GM12878 (cell line): ENCODE data around the gene C8G. TPM values are rescaled to one million over a fixed set of nuclear protein-coding genes. Genes with fewer than 3 reads are reported as not detected.

ENCODE experiments used
- ATAC-seq: fragments of 200-7000 bp; cut with Tn5 transposase; 3 replicates; pipeline ENCODE4 v1.9.1; 2020; ENCODE audit warnings: mild to moderate bottlenecking, moderate library complexity
- BruUV-seq: library from RNA; stranded (reverse); fragments of 400-500 nt; replicated peaks from 2 replicates; lab custom pipeline; 2021; lab: Mats Ljungman, UMichigan
- CTCF ChIA-PET: fragments of 300-600 bp; sonication (Branson Sonifier 250); formaldehyde crosslinking; extraction: SDS; loops from one replicate; lab custom pipeline; 2021; ENCODE audit warnings: inconsistent platforms; lab: Yijun Ruan, JAX
- POLR2A ChIA-PET: fragments of 350-600 bp; formaldehyde crosslinking; extraction: SDS; loops from one replicate; lab custom pipeline; 2021; ENCODE audit warnings: inconsistent platforms; lab: Charles Lee
- RAD21 ChIA-PET: fragments of 300-600 bp; sonication (Branson Sonifier 250); formaldehyde crosslinking; loops from one replicate; lab custom pipeline; 2023; ENCODE audit warnings: antibody characterized with exemption; ENCODE audit not compliant: unreplicated experiment; lab: Charles Lee
- SMC1A ChIA-PET: fragments of 300-600 bp; sonication (Branson Sonifier 250); formaldehyde crosslinking; loops from one replicate; lab custom pipeline; 2023; ENCODE audit not compliant: unreplicated experiment, uncharacterized antibody; lab: Charles Lee
- DNase-seq: peaks from one replicate; pipeline ENCODE4 v3.0.0-alpha.2; 2011; ENCODE audit warnings: low read depth, low spot score
- FAIRE-seq: peaks from 3 replicates; lab custom pipeline; 2011; peaks lifted over from hg19 to GRCh38; lab: Jason Lieb, UNC
- H2AFZ ChIP-seq: 2 replicates; pipeline ENCODE4 v1.6.0; 2011; ENCODE audit warnings: low read depth, low read length, control low read depth; ENCODE audit not compliant: control insufficient read depth
- H3K27ac ChIP-seq: 2 replicates; pipeline ENCODE4 v1.5.1; 2011; ENCODE audit warnings: control low read depth; ENCODE audit not compliant: control insufficient read depth, insufficient read depth
- H3K27me3 ChIP-seq, 2 experiments: replicated peaks in 1 of 2; 2 replicates each; pipeline versions ENCODE4 v1.6.0 to v1.6.1; 2011; ENCODE audit warnings: low read length in 1 of 2; ENCODE audit not compliant: control insufficient read depth in 2 of 2, insufficient read depth in 2 of 2
- H3K36me3 ChIP-seq, 2 experiments: 2 replicates each; pipeline ENCODE4 v1.5.1; 2011; ENCODE audit warnings: low read length in 1 of 2; ENCODE audit not compliant: control insufficient read depth in 2 of 2, insufficient read depth in 2 of 2
- H3K4me1 ChIP-seq: 2 replicates; pipeline ENCODE4 v1.6.1; 2011; ENCODE audit warnings: mild to moderate bottlenecking, low read length, moderate library complexity, mixed read lengths; ENCODE audit not compliant: control insufficient read depth, insufficient read depth
- H3K4me2 ChIP-seq: 2 replicates; pipeline ENCODE4 v1.6.0; 2011; ENCODE audit warnings: control low read depth; ENCODE audit not compliant: control insufficient read depth, insufficient read depth
- H3K4me3 ChIP-seq: fragments of 200-600 bp; sonication (generic); 2 replicates; pipeline ENCODE4 v1.5.1; 2016
- H3K79me2 ChIP-seq: 2 replicates; pipeline ENCODE4 v1.6.0; 2011; ENCODE audit warnings: low read length; ENCODE audit not compliant: control insufficient read depth, insufficient read depth
- H3K9ac ChIP-seq: 2 replicates; pipeline ENCODE4 v1.8.0; 2011; ENCODE audit warnings: low read length, control low read depth, mixed read lengths; ENCODE audit not compliant: control insufficient read depth, insufficient read depth
- H3K9me3 ChIP-seq: replicated peaks from 3 replicates; pipeline ENCODE4 v1.5.1; 2011; ENCODE audit warnings: mild to moderate bottlenecking, low read length; ENCODE audit not compliant: control insufficient read depth, insufficient read depth
- H4K20me1 ChIP-seq: 2 replicates; pipeline ENCODE4 v1.6.0; 2011; ENCODE audit not compliant: control insufficient read depth, insufficient read depth
- BACH1 ChIP-seq: fragments of 450-650 bp; IDR thresholded peaks from 2 replicates; pipeline ENCODE4 v1.6.1; 2017; ENCODE audit warnings: mild to moderate bottlenecking, borderline replicate concordance
- CBFB ChIP-seq: IDR thresholded peaks from 2 replicates; pipeline ENCODE4 v1.6.1; 2016; ENCODE audit warnings: antibody characterized with exemption, low read depth
- ESRRA ChIP-seq: IDR thresholded peaks from 2 replicates; pipeline ENCODE4 v1.6.1; 2012; ENCODE audit warnings: mild to moderate bottlenecking, low read length, improper control_type of control experiment
- MTA2 ChIP-seq: fragments of 450-650 bp; IDR thresholded peaks from 2 replicates; pipeline ENCODE4 v1.6.1; 2016; ENCODE audit warnings: low read depth, mild to moderate bottlenecking, moderate library complexity
- NFXL1 ChIP-seq: fragments of 450-650 bp; IDR thresholded peaks from 2 replicates; pipeline ENCODE4 v1.6.1; 2017; ENCODE audit warnings: antibody characterized with exemption, mild to moderate bottlenecking, borderline replicate concordance
- REST ChIP-seq: IDR thresholded peaks from 2 replicates; pipeline ENCODE4 v1.6.1; 2012; ENCODE audit warnings: mild to moderate bottlenecking, low read depth, low read length
- SREBF2 ChIP-seq: IDR thresholded peaks from 2 replicates; pipeline ENCODE4 v1.6.1; 2012; ENCODE audit warnings: mild to moderate bottlenecking, low read length
- TCF7 ChIP-seq: IDR thresholded peaks from 2 replicates; pipeline ENCODE4 v1.6.1; 2014; ENCODE audit warnings: antibody characterized with exemption, borderline replicate concordance
- ZBED1 ChIP-seq: IDR thresholded peaks from 2 replicates; pipeline ENCODE4 v1.6.1; 2016; ENCODE audit warnings: borderline replicate concordance
- ZNF622 ChIP-seq: fragments of 450-650 bp; IDR thresholded peaks from 2 replicates; pipeline ENCODE4 v1.6.1; 2017; ENCODE audit warnings: mild to moderate bottlenecking, inconsistent platforms
- WGBS: methylation state at CpG from one replicate; pipeline ENCODE4 v1.1.6; 2016; ENCODE audit warnings: low lambda C conversion rate; ENCODE audit not compliant: insufficient replicate concordance, insufficient coverage; ENCODE audit errors: missing lambda C conversion rate; 5-methylcytosine and 5-hydroxymethylcytosine counted together
- in situ Hi-C: fragments of 300-500 bp; cut with MboI; formaldehyde crosslinking; loops from 9 replicates; pipeline ENCODE4 v1.14.3; 2018; ENCODE audit warnings: mixed read lengths
- intact Hi-C: fragments of 100-400 bp; cut with micrococcal nuclease; formaldehyde crosslinking; loops from one replicate; pipeline ENCODE4 v1.14.2; 2022; ENCODE audit not compliant: unreplicated experiment
- polyA plus RNA-seq, 11 experiments: library from polyadenylated mRNA; depleted of rRNA in 4 of 11; unstranded in 6 of 11; stranded (reverse) in 5 of 11; fragments of >200 nt; fragmentation: Nextera tagmentation in 4 of 11; fragmentation: Illumina TruSeq in 1 of 11; extraction: Ambion mirVana in 4 of 11; extraction: Trizol in 1 of 11; gene quantifications; 1 replicate in 1 of 11; 2 replicates in 10 of 11; pipeline versions ENCODE4 v1.2.1 to v1.2.3, GENCODE V29; 2011 to 2016; ENCODE audit warnings: inconsistent platforms in 2 of 11, missing spikeins in 2 of 11, low read depth in 1 of 11
- total RNA-seq, 4 experiments: library from RNA; depleted of rRNA in 3 of 4; stranded (reverse); fragments of >200 nt in 3 of 4; fragmentation: Illumina TruSeq in 1 of 4; extraction: Trizol in 1 of 4; gene quantifications; 2 replicates each; pipeline versions ENCODE4 v1.2.1 to v1.2.3, GENCODE V29; 2013 to 2021
- TF ChIP-seq, protein P1 (sequence below): fragments of 450-650 bp; IDR thresholded peaks from 2 replicates; pipeline ENCODE4 v1.6.1; 2016; ENCODE audit warnings: mild to moderate bottlenecking
- TF ChIP-seq, protein P2 (sequence below): fragments of 450-650 bp; IDR thresholded peaks from 2 replicates; pipeline ENCODE4 v1.6.1; 2017; ENCODE audit warnings: mild to moderate bottlenecking

The C8G gene
- total and polyA plus RNA-seq, 10 of the 15 experiments (the other 5 are each of a cell fraction or from before 2014, with no cell fraction given) = 0.26 to 0.69 (median 0.50) TPM; not detected in 7

DNA sequence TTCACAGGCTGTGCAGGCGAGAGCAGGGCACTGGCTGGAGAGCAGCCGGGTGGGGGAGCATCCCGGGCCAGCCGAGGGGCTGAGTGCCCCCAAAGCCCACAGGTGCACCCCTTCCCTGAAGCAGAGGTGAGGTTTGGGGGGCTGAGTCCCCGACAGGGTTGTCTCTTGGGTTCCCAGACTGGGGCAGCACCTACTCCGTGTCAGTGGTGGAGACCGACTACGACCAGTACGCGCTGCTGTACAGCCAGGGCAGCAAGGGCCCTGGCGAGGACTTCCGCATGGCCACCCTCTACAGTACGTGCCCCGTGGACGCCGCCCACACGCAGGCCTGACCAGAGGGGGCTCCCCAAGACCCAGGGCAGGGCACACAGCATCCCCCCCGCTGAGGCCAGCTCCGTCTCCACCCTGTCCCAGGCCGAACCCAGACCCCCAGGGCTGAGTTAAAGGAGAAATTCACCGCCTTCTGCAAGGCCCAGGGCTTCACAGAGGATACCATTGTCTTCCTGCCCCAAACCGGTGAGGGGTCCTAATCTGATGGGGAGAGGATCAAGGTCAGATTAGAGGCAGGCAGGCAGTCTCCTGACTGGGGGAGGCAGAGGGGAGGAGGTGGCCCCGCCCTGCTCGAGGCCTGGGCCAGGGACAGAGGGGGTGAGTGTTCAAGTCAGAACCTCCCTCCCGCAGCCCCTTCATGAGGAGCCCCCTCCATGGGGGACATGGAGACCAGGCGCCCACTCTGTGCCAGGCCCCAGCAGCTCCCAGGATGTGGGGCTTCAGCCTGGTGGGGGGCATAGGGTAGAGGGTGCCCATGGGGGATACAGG, 34.9 kb downstream of the C8G start:
- POLR2A ChIA-PET = no interaction called here
- no peak overlapping the region for H3K4me2 ChIP-seq
- no peaks in the 10 kb centered on the region for H3K9me3 ChIP-seq
- TF ChIP-seq REST (no peak), CBFB (no peak), ZNF622 (no peak), ESRRA (no peak), TCF7 (no peak), ZBED1 (no peak), SREBF2 (no peak), NFXL1 (no peak), BACH1 (no peak), MTA2 (no peak)
- TF ChIP-seq, protein P1, sequence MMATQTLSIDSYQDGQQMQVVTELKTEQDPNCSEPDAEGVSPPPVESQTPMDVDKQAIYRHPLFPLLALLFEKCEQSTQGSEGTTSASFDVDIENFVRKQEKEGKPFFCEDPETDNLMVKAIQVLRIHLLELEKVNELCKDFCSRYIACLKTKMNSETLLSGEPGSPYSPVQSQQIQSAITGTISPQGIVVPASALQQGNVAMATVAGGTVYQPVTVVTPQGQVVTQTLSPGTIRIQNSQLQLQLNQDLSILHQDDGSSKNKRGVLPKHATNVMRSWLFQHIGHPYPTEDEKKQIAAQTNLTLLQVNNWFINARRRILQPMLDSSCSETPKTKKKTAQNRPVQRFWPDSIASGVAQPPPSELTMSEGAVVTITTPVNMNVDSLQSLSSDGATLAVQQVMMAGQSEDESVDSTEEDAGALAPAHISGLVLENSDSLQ = no peak
- TF ChIP-seq, protein P2, sequence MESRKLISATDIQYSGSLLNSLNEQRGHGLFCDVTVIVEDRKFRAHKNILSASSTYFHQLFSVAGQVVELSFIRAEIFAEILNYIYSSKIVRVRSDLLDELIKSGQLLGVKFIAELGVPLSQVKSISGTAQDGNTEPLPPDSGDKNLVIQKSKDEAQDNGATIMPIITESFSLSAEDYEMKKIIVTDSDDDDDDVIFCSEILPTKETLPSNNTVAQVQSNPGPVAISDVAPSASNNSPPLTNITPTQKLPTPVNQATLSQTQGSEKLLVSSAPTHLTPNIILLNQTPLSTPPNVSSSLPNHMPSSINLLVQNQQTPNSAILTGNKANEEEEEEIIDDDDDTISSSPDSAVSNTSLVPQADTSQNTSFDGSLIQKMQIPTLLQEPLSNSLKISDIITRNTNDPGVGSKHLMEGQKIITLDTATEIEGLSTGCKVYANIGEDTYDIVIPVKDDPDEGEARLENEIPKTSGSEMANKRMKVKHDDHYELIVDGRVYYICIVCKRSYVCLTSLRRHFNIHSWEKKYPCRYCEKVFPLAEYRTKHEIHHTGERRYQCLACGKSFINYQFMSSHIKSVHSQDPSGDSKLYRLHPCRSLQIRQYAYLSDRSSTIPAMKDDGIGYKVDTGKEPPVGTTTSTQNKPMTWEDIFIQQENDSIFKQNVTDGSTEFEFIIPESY = no peak
- CTCF ChIA-PET = no interaction called here
- intact Hi-C loops (no loop called here), in situ Hi-C loops (no loop called here)
- FAIRE-seq (no peak), ATAC-seq (no peak), DNase-seq (no peak)
- no peaks in the 10 kb centered on the region for H3K36me3 ChIP-seq
- H3K27me3 ChIP-seq = peaks cover 0 to 6% of the 10 kb centered on the region in 2 experiments; a peak in 3 of 4 replicates
- H3K4me3 ChIP-seq = no peak overlapping the region
- WGBS = 53% methylated on average over 23 of the region's 26 CpGs
- H3K79me2 ChIP-seq = no peaks in the 10 kb centered on the region
- no peak overlapping the region for H3K9ac ChIP-seq
- RAD21 ChIA-PET = no interaction called here
- SMC1A ChIA-PET = no interaction called here
- BruUV-seq = no TSS peak
- peaks cover 3% of the 10 kb centered on the region; the same call in 1 of the 2 replicates for H4K20me1 ChIP-seq
- no peak overlapping the region for H3K27ac ChIP-seq
- no peak overlapping the region for H2AFZ ChIP-seq
- no peaks in the 10 kb centered on the region for H3K4me1 ChIP-seq
